ENCODE measurements around the gene RAD54L2.

RAD54L2 gene

GRCh38 chr3:51501833-51502561 lies 36.5 kb upstream of the RAD54L2 start (continued):
- TF ChIP-seq CTCF (tag by site-specific recombination; IDR thresholded peaks at IDR 0.05) (peak; percentile 86), ZNF202 (tag by site-specific recombination; IDR thresholded peaks at IDR 0.05; ENCODE audit: borderline replicate concordance) (no peak), ATF2 (tag by site-specific recombination; IDR thresholded peaks at IDR 0.05; ENCODE audit: low read depth) (no peak), ZNF664 (tag by site-specific recombination; IDR thresholded peaks at IDR 0.05) (no peak), ZBTB17 (tag by site-specific recombination; IDR thresholded peaks at IDR 0.05) (0 out of 2 replicates have a peak, but pooled peaks have one; percentile 25), ZNF513 (tag by site-specific recombination; IDR thresholded peaks at IDR 0.05) (no peak), KLF1 (tag by site-specific recombination; IDR thresholded peaks at IDR 0.05) (no peak), SP7 (tag by site-specific recombination; IDR thresholded peaks at IDR 0.05) (no peak), ZNF600 (tag by site-specific recombination; IDR thresholded peaks at IDR 0.05) (no peak), ZNF660 (tag by site-specific recombination; IDR thresholded peaks at IDR 0.05) (no peak; the same call in 1 of the 2 replicates), EGR2 (tag by site-specific recombination; IDR thresholded peaks at IDR 0.05; ENCODE audit: low read depth) (no peak), ZNF335 (tag by site-specific recombination; conservative IDR thresholded peaks at IDR 0.05) (peak; percentile 78), ZNF76 (tag by site-specific recombination; IDR thresholded peaks at IDR 0.05; ENCODE audit: borderline replicate concordance, low read depth) (no peak), SETDB1 (IDR thresholded peaks at IDR 0.05; ENCODE audit: insufficient read length, low read length) (no peak), SCRT1 (tag by site-specific recombination; IDR thresholded peaks at IDR 0.05; ENCODE audit: borderline replicate concordance) (no peak), ZNF350 (tag by site-specific recombination; IDR thresholded peaks at IDR 0.05) (no peak), ZNF121 (tag by site-specific recombination; IDR thresholded peaks at IDR 0.05) (no peak), ZNF518A (tag by site-specific recombination; conservative IDR thresholded peaks at IDR 0.05; ENCODE audit: low read depth) (no peak), ZNF654 (tag by site-specific recombination; IDR thresholded peaks at IDR 0.05; ENCODE audit: low read depth) (peak; percentile 80), ZSCAN30 (tag by site-specific recombination; IDR thresholded peaks at IDR 0.05) (no peak), PRDM10 (tag by site-specific recombination; IDR thresholded peaks at IDR 0.05) (peak; percentile 96), PRDM1 (tag by site-specific recombination; IDR thresholded peaks at IDR 0.05) (no peak), ZNF174 (tag by site-specific recombination; IDR thresholded peaks at IDR 0.05) (no peak), ZNF514 (tag by site-specific recombination; IDR thresholded peaks at IDR 0.05) (no peak), ZNF777 (tag by site-specific recombination; IDR thresholded peaks at IDR 0.05; ENCODE audit: borderline replicate concordance) (no peak), ZFP3 (tag by site-specific recombination; IDR thresholded peaks at IDR 0.05; ENCODE audit: low read depth) (no peak)

Measured in HEK293 (cell line).